Peyer's patch (tissue), 4 donors: ENCODE results near the gene CYP1A2. TPM values are rescaled to one million over a fixed set of nuclear protein-coding genes. Genes with fewer than 3 reads are reported as not detected.
A peak's percentile ranks its signal among the peaks of the same experiment; 100 is the strongest.
"Not testable (repeated sequence)": the region's sequence is repeated elsewhere in the genome, so short reads cannot be mapped to it uniquely, and the experiment has no call there.

Experiments
- DNase-seq, 3 donors: peaks; one replicate each; pipeline ENCODE4 v3.0.0-alpha.2; 2017 to 2019
- H3K27ac ChIP-seq, 4 donors: fragments of 200-600 bp; sonication (generic); one replicate each; pipeline ENCODE4 v1.5.1; 2016 to 2019
- H3K27me3 ChIP-seq, 2 donors: fragments of 200-600 bp; sonication (generic); one replicate each; pipeline ENCODE4 v1.5.1; 2019
- H3K36me3 ChIP-seq, 3 donors: fragments of 200-600 bp; sonication (generic); one replicate each; pipeline ENCODE4 v1.5.1; 2016 to 2019
- H3K4me1 ChIP-seq, 4 donors: fragments of 200-600 bp; sonication (generic); one replicate each; pipeline ENCODE4 v1.5.1; 2016 to 2019
- H3K4me3 ChIP-seq, 4 donors: fragments of 200-600 bp; sonication (generic); 1 replicate in 3 of 4; 2 replicates in 1 of 4; pipeline ENCODE4 v1.5.1; 2016 to 2019; ENCODE audit warnings: mild to moderate bottlenecking in 1 of 4
- H3K9me3 ChIP-seq, 4 donors: fragments of 200-600 bp; sonication (generic); one replicate each; pipeline ENCODE4 v1.5.1; 2016 to 2019; ENCODE audit warnings: mild to moderate bottlenecking in 1 of 4
- POLR2A ChIP-seq, 2 donors: fragments of 450-650 bp; IDR thresholded peaks; one replicate each; pipeline ENCODE4 v1.5.1; 2017; ENCODE audit warnings: antibody characterized with exemption in 2 of 2, mild to moderate bottlenecking in 2 of 2, moderate library complexity in 2 of 2
- total RNA-seq, 4 donors: library from RNA; depleted of rRNA; stranded (reverse); fragments of >200 nt; gene quantifications; one replicate each; pipeline ENCODE4 v1.1.0, GENCODE V29; 2016
- TF ChIP-seq, protein P1 (sequence below), 6 experiments: fragments of 450-650 bp in 4 of 6; fragments of 200-600 bp in 2 of 6; sonication (generic) in 1 of 6; IDR thresholded peaks; one replicate each; pipeline ENCODE4 v1.5.1; 2017 to 2019; ENCODE audit warnings: antibody characterized with exemption in 6 of 6, mild to moderate bottlenecking in 3 of 6, moderate library complexity in 1 of 6

Gene CYP1A2
- total RNA-seq, 4 donors from 2014 or later: not detected

DNA sequence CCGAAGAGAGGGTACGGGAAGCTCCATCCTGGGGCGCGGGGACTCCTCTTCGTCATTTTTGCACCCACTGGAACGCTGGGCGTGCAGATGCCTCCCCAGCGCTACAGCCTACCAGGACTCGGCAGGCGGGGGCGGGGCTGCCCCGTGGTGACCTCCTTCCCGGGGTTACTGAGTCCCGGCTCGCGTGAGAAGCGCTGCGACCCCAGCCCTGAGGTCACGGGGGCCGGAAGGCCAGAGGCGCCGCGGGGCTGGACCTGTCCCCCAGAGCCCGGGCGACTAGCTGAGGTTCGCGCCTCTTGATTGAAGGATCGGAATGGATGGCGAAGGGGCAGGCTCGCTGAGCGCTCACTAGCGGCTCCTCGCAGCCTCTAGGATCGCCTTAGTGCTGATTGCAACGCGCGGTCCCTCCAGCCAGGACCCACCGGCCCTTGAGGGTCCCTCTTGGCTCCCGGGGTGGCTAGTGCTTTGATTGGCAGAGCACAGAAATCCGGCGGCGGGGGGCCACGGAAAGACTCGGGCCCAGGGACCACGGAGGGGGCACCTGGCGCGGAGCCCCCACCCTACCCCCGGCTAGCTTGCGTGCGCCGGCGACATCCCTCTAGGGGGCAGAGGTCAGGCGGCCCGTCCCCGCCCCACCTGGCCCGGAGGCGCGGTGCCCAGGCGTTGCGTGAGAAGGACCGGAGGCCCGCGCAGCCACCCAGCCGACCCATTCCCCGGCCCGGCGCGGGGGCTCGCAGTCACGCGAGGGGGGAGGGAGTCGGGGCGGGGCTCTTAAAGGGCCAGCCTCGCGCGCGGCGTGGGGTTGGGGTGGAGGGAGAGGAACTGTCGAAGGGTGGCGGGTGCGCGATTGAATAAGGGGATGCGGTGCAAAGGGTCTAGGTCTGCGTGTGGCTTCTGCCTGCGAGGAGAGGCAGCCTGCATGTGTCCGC is 22.5 kb upstream of the CYP1A2 start:
- H3K27me3 ChIP-seq: no peaks in the 10 kb centered on the region
- H3K36me3 ChIP-seq: no peaks in the 10 kb centered on the region
- TF ChIP-seq, protein P1, sequence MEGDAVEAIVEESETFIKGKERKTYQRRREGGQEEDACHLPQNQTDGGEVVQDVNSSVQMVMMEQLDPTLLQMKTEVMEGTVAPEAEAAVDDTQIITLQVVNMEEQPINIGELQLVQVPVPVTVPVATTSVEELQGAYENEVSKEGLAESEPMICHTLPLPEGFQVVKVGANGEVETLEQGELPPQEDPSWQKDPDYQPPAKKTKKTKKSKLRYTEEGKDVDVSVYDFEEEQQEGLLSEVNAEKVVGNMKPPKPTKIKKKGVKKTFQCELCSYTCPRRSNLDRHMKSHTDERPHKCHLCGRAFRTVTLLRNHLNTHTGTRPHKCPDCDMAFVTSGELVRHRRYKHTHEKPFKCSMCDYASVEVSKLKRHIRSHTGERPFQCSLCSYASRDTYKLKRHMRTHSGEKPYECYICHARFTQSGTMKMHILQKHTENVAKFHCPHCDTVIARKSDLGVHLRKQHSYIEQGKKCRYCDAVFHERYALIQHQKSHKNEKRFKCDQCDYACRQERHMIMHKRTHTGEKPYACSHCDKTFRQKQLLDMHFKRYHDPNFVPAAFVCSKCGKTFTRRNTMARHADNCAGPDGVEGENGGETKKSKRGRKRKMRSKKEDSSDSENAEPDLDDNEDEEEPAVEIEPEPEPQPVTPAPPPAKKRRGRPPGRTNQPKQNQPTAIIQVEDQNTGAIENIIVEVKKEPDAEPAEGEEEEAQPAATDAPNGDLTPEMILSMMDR (IDR thresholded peaks at IDR 0.05): no peak
- no peak for TF ChIP-seq POLR2A (IDR thresholded peaks at IDR 0.05)
- peaks cover 0 to 3% (median 0%) of the 10 kb centered on the region in 4 donors for H3K9me3 ChIP-seq
- peak overlapping the region in 1 of 4 donors; percentile 25 for H3K27ac ChIP-seq
- peaks cover 0 to 15% (median 11%) of the 10 kb centered on the region in 4 donors for H3K4me1 ChIP-seq
- H3K4me3 ChIP-seq: peak overlapping the region; percentile 41 to 63 (median 61)
- DNase-seq: peak; percentile 18 to 64 (median 61)

- H3K27ac ChIP-seq: peak overlapping the region in 1 of 4 donors; percentile 25
- no peak for TF ChIP-seq POLR2A (IDR thresholded peaks at IDR 0.05)
- TF ChIP-seq, protein P1 (IDR thresholded peaks at IDR 0.05): no peak
- H3K9me3 ChIP-seq: peaks cover 0 to 3% (median 0%) of the 10 kb centered on the region in 4 donors
- no peaks in the 10 kb centered on the region for H3K36me3 ChIP-seq
- H3K4me1 ChIP-seq: peaks cover 0 to 15% (median 11%) of the 10 kb centered on the region in 4 donors
- H3K4me3 ChIP-seq: peak overlapping the region; percentile 41 to 63 (median 61)
- DNase-seq: no peak
- no peaks in the 10 kb centered on the region for H3K27me3 ChIP-seq
Measured at GRCh38 chr15:74726774-74727164, 21.9 kb upstream of the CYP1A2 start.

GRCh38 chr15:74727727-74728126 is 20.9 kb upstream of the CYP1A2 start:
- no peaks in the 10 kb centered on the region for H3K36me3 ChIP-seq
- H3K9me3 ChIP-seq: peaks cover 0 to 3% (median 0%) of the 10 kb centered on the region in 4 donors
- H3K4me3 ChIP-seq: no peak overlapping the region
- no peak overlapping the region for H3K27ac ChIP-seq
- no peaks in the 10 kb centered on the region for H3K27me3 ChIP-seq
- TF ChIP-seq, protein P1 (IDR thresholded peaks at IDR 0.05): no peak
- TF ChIP-seq POLR2A (IDR thresholded peaks at IDR 0.05): no peak
- no peak for DNase-seq
- peaks cover 0 to 15% (median 11%) of the 10 kb centered on the region in 4 donors for H3K4me1 ChIP-seq

GRCh38 chr15:74728699-74729098 is 19.9 kb upstream of the CYP1A2 start:
- peaks cover 0 to 15% (median 11%) of the 10 kb centered on the region in 4 donors for H3K4me1 ChIP-seq
- not testable (repeated sequence) for H3K27ac ChIP-seq, H3K27me3 ChIP-seq, DNase-seq, H3K36me3 ChIP-seq, H3K4me3 ChIP-seq, H3K9me3 ChIP-seq

DNA sequence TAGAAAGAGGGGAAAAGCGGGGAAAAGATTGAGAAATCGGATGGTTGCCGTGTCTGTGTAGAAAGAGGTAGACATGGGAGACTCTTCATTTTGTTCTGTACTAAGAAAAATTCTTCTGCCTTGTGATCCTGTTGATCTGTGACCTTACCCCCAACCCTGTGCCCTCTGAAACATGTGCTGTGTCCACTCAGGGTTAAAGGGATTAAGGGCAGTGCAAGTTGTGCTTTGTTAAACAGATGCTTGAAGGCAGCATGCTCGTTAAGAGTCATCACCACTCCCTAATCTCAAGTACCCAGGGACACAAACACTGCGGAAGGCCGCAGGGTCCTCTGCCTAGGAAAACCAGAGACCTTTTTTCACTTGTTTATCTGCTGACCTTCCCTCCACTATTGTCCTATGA is 19.3 kb upstream of the CYP1A2 start:
- H3K4me3 ChIP-seq, H3K27ac ChIP-seq, H3K9me3 ChIP-seq, DNase-seq, H3K27me3 ChIP-seq, H3K36me3 ChIP-seq: not testable (repeated sequence)
- peaks cover 0 to 15% (median 11%) of the 10 kb centered on the region in 4 donors for H3K4me1 ChIP-seq

DNA sequence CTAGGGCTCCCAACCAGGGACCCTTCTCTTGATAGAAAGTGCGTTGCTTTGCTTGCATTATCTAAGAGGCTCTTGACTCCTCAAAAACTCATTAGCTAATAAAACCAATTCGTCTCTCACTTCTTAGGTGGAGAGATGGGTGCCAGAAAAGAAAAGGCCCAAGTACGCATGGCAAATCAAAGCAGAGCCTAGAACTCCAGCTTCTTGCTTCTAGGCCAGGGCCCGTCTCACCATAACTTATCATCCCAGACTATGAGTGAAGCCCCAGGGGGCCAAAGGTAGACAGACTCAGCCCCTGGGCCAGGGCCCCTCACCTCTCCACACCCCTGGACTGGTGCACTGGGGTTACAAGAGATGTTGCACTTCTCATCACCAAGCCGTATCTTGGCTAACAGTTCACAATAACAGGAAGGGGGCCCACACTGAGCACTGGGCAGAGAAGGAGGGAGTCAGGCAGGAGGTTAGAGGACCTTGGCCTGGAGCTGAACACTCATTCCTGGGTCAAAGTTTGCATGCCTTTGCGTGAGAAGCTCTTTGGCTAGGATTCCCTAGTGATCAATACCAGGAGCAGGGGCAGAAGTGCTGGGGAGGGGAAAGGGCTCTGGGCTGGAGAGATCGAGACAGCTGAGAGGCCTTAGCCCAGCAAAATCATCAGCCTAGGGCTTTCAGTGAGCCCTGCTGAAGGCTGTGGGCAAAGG is 17.9 kb upstream of the CYP1A2 start:
- Histone ChIP-seq H3K4me3 (no peak overlapping the region), H3K36me3 (no peaks in the 10 kb centered on the region), H3K9me3 (peaks cover 0 to 3% (median 0%) of the 10 kb centered on the region in 4 donors), H3K27me3 (no peaks in the 10 kb centered on the region), H3K4me1 (peaks cover 0 to 13% (median 10%) of the 10 kb centered on the region in 4 donors), H3K27ac (no peak overlapping the region)
- DNase-seq: no peak
- no peak for TF ChIP-seq POLR2A (IDR thresholded peaks at IDR 0.05)
- TF ChIP-seq, protein P1 (IDR thresholded peaks at IDR 0.05): no peak
